D721Med (cell line): ENCODE results near the gene CNDP2.

ENCODE experiments used
- DNase-seq: peaks from one replicate; pipeline ENCODE4 v3.0.0; 2011; ENCODE audit warnings: low spot score; ENCODE audit not compliant: insufficient read length
- FAIRE-seq: peaks from 2 replicates; lab custom pipeline; 2011; peaks lifted over from hg19 to GRCh38; lab: Jason Lieb, UNC
- TF ChIP-seq, protein P1 (sequence below): IDR thresholded peaks from 2 replicates; pipeline ENCODE4 v1.5.1; 2012; ENCODE audit warnings: mild to moderate bottlenecking, control low read depth; ENCODE audit not compliant: insufficient read depth; ENCODE audit errors: missing control alignments

The CNDP2 gene

DNA sequence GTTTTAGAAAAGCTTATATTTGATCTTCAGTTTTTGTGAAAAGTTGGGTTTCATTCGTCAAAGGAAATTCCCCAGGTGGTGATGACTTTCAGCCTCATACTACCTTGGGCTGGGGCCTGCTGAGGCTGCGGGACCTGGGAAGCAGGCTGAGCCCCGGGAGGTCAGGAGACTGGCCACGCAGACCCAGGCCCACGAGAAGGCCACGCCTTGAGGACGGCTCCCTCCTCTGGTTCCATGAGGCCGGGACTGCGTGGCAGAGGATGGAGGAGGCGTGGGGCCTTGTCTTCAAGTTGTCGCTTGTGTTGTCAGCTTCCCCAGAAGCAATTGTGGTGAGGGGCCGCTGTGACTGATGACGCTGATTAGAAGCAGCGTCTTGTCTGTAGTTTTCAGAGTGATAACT, 11.8 kb downstream of the CNDP2 start:
- TF ChIP-seq, protein P1, sequence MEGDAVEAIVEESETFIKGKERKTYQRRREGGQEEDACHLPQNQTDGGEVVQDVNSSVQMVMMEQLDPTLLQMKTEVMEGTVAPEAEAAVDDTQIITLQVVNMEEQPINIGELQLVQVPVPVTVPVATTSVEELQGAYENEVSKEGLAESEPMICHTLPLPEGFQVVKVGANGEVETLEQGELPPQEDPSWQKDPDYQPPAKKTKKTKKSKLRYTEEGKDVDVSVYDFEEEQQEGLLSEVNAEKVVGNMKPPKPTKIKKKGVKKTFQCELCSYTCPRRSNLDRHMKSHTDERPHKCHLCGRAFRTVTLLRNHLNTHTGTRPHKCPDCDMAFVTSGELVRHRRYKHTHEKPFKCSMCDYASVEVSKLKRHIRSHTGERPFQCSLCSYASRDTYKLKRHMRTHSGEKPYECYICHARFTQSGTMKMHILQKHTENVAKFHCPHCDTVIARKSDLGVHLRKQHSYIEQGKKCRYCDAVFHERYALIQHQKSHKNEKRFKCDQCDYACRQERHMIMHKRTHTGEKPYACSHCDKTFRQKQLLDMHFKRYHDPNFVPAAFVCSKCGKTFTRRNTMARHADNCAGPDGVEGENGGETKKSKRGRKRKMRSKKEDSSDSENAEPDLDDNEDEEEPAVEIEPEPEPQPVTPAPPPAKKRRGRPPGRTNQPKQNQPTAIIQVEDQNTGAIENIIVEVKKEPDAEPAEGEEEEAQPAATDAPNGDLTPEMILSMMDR: no peak
- no peak for DNase-seq
- no peak for FAIRE-seq

DNA sequence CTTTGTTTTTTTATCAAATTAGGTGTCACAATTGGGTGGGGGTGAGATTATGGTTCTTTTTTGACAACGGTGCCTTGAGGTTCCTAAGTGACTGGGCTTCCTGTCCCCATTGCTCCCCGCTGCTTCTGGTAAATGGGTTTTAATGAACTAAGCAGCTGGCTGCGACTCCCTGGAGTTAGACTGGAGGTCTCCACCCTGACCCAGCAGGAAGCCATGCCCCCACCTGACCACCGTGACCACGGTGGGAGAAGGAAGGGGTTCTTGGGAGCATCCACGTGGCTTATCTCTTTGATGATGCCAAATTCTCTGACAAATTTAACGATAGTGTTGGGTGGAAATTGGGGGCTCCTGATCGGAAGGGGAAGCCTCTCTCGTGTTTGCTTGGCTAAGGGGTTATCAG, 12.2 kb downstream of the CNDP2 start:
- no peak for DNase-seq
- TF ChIP-seq, protein P1: no peak
- no peak for FAIRE-seq

DNA sequence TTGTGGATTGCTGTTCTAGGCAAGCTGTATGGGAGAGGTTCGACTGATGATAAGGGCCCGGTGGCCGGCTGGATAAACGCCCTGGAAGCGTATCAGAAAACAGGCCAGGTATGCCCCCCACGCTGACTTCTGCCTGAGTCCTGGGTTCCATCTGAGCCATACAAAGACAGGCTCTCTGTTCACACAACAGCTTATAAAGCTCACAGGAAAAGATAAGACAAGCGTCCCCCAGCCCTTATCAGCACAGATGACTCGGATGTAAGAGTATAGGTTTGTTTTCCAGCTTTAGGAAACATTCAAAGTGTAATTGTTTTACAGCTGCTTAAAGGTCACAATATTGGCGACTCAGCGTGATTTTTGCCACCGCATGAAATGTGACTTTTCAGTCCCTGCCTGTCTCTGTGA, 12.7 kb downstream of the CNDP2 start:
- TF ChIP-seq, protein P1: no peak
- peak; percentile 32 for FAIRE-seq
- DNase-seq: no peak

DNA sequence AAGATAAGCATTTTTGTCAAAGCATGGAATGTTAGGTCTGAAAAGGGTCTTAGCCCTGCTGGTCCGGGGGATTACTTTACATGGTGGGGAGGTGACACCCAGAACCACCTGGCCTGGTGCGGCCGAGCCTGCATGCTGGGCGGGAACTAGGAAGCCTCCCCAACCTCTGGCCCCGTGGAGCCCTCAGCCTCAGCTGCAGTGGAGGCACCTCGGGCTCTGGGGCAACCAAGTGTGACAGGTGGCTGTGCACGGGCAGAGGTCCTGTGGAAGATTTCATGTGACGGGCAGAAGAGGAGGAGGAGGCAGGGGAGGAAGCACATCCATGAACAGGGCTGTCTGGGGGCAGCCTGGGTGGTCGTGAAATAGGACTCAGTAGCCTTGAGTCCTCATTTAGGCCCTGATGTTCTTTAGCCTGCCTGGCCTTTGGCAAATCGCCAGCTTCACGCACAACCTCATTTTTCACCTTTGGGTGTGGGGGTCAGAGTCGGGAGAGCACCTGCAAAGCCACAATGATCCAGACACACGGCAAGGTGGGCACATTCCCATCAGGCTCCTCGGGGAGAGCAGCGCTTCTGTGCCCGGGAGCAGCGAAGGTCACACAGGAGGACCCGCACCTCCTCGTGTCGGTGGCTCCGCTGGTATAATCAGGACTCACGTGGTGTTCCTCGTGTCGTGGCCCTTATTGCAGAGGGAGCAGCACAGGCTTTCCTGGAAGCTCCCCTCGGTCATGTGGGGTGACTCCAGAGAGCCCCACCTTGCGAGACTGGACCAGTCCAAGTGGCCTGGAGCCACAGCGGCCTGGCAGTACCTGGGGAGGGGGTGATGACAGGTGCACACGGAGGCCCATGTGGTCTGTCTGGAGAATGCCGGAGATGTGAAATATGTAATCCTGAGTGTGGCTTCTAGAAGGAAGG, 13.9 kb downstream of the CNDP2 start:
- TF ChIP-seq, protein P1: no peak
- no peak for FAIRE-seq
- DNase-seq: no peak

DNA sequence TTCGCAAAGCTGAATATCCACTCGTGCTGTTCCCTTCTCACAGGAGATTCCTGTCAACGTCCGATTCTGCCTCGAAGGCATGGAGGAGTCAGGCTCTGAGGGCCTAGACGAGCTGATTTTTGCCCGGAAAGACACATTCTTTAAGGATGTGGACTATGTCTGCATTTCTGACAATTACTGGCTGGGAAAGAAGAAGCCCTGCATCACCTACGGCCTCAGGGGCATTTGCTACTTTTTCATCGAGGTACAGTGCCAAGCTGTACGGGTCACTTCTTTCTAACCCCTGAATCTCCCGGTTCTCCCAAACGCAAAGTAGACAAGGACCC, 14.6 kb downstream of the CNDP2 start:
- FAIRE-seq (no peak), DNase-seq (no peak)
- TF ChIP-seq, protein P1: no peak

DNA sequence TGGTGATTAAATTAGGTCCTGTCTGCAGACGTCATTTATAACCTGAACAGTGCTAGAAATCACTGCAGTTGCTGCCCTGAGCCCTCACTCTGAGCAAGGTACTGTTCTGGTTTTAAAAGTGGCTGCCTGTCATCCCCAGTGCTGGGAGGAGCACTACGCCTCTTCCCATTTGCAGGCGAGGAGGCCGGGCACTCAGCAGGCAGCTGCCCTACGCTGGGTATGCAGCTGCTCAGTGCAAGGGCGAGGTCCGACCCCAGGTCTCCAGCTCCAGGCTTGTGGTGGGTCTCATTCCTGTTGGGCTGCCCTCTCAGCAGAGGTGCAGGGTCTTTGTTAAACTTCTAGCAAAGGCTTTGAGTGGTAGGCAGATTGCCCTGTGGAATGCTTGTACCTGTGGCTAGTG, 15.7 kb downstream of the CNDP2 start:
- DNase-seq (no peak), FAIRE-seq (no peak)
- TF ChIP-seq, protein P1: no peak

DNA sequence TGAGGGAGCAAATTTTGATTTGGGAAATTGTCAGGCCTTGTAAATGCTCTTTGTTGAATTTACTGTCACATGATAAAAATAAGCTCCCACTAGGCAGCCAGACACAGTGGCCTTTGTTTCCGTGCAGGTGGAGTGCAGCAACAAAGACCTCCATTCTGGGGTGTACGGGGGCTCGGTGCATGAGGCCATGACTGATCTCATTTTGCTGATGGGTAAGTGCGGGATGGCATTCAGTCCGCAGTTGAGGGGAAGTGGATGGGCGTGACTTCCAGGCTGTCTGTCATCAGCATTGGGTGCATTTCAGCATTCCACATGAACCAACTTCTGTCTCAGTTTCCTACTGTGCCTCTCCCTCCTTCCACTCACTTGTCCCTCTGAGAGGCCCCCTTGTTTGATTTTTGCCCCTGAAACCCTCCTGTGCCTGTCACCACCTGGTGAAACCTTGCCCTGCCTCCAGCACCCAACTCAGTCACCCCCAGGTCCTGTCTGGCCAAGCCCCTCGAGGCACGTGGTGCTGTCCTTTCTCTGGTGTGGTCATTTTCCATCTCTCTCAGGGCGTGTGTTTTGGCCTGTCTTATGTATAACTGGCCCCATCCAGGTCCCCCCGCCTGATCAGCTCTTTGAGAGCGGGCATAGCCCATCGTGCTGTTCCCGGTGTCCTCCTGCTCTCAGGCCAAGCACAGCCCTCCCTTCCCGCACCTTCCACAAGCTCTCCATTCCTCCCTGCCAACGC, 16.3 kb downstream of the CNDP2 start:
- TF ChIP-seq, protein P1: no peak
- FAIRE-seq: no peak
- DNase-seq: no peak
